Ishikawa (cell line): ENCODE data around the gene CPVL.
A peak's percentile ranks its signal among the peaks of the same experiment; 100 is the strongest.

Source experiments
- CEBPB ChIP-seq: IDR thresholded peaks from 2 replicates; pipeline ENCODE4 v1.6.1; 2012
- CREB1 ChIP-seq: IDR thresholded peaks from 2 replicates; pipeline ENCODE4 v1.6.1; 2012; ENCODE audit warnings: low read depth
- EGR1 ChIP-seq: IDR thresholded peaks from 2 replicates; pipeline ENCODE4 v1.6.1; 2012
- EP300 ChIP-seq: IDR thresholded peaks from 2 replicates; pipeline ENCODE4 v1.6.1; 2012; ENCODE audit warnings: borderline replicate concordance
- FOXM1 ChIP-seq: IDR thresholded peaks from 2 replicates; pipeline ENCODE4 v1.6.1; 2012; ENCODE audit warnings: low read depth, borderline replicate concordance
- NFIC ChIP-seq: IDR thresholded peaks from 2 replicates; pipeline ENCODE4 v1.6.1; 2012
- RAD21 ChIP-seq: IDR thresholded peaks from 2 replicates; pipeline ENCODE4 v1.6.1; 2012; ENCODE audit warnings: low read depth
- TAF1 ChIP-seq: IDR thresholded peaks from 2 replicates; pipeline ENCODE4 v1.6.1; 2012; ENCODE audit warnings: low read depth, mild to moderate bottlenecking
- TCF12 ChIP-seq: IDR thresholded peaks from 2 replicates; pipeline ENCODE4 v1.6.1; 2012; ENCODE audit warnings: low read depth
- TEAD4 ChIP-seq: IDR thresholded peaks from 2 replicates; pipeline ENCODE4 v1.6.1; 2012
- YY1 ChIP-seq: IDR thresholded peaks from 2 replicates; pipeline ENCODE4 v1.6.1; 2012; ENCODE audit warnings: low read depth
- ZBTB7A ChIP-seq: IDR thresholded peaks from 2 replicates; pipeline ENCODE4 v1.6.1; 2012; ENCODE audit warnings: low read depth
- TF ChIP-seq, protein P1 (sequence below): IDR thresholded peaks from 2 replicates; pipeline ENCODE4 v1.6.1; 2012; ENCODE audit warnings: low read depth, mild to moderate bottlenecking
- TF ChIP-seq, protein P2 (sequence below): IDR thresholded peaks from 2 replicates; pipeline ENCODE4 v1.6.1; 2012
- TF ChIP-seq, protein P3 (sequence below): IDR thresholded peaks from 2 replicates; pipeline ENCODE4 v1.6.1; 2012

Gene CPVL

DNA sequence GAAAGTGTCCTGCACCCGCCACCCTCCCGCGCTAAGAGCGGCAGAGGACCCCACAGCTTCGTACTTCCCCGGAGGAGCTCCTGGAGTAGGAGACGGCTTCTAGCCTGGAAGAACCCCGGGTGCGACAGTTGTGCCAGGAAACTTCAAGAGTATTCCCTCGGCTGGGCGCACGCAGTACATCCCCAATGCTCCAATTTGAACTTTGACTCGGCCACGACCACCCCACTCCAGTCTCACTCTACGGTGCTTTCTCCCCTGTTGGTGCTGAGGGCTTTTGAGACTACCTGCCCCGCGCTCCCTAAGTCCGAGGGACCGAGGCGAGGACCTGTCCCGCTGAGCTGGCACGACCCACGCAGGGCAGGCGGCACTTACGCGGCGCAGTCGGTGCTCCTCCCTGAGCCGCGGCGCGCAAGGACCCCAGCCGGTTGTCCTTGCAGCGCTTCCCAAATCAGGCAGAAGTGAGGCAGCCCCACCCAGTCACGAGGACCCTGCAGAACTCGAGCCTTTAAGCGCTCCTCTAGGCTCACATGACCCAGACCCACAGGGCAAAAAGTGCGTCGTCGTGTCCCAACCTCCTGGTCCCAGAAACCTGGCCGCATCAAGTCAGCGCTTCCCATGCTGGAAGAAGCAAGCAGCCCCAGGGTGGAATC, at the start of gene CPVL:
Gene CPVL (minus strand): TSS at position 481 of the 650 bp plus-strand sequence. CDS start 25,476 bp downstream, outside the sequence.
- no peak for TF ChIP-seq TEAD4
- no peak for TF ChIP-seq FOXM1
- no peak for TF ChIP-seq CEBPB
- no peak for TF ChIP-seq EP300
- TF ChIP-seq TAF1, result no peak
- TF ChIP-seq TCF12, result no peak
- TF ChIP-seq CREB1, result no peak
- no peak for TF ChIP-seq NFIC

DNA sequence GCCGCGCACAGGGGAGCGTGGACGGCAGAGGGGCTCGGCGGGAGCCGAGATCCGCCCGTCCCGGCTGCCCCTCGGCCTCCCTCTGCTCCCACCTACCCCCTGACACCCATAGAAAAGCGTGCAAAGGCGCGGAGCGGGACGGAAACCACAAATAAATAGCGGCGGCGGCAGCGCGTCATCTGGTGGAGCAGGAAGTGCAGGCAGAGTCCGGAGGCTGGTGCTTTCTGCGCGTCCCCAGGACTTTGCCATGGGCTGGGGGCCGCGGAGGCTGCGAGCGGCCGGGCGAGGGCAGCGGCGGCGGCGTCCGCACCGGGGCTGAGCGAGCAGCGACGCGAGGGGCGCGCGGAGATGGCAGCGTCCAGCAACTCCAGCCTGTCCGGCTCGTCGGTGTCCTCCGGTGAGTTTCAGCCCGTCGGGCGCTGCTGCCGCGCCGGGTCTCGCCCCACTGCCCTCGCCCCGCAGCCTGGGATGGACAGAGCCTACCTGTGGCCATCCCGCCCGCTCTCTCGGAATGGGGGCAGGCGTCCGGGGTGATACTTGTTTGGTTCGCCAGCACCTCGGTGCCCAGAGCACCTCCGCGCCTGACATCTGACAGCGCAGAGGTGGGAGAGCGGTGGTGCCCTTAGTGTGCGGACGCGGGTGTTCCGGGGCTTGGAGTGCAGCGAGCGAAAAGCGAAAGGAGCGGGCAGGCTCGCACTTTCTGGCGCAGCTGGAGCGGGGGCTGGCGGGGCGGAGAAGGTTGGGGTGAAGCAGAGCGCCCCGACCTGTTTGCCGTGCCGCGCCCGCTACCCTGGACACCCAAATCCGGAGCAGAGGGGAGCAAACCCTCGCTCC, 48.5 kb upstream of the CPVL start, which contains the start of gene CHN2:
Gene CHN2 (plus strand): TSS at position 182 of the 834 bp plus-strand sequence.
- TF ChIP-seq TCF12 (peak; percentile 5; the same call in 1 of the 2 replicates), EGR1 (no peak), YY1 (no peak), RAD21 (peak; percentile 14; the same call in 1 of the 2 replicates)

DNA sequence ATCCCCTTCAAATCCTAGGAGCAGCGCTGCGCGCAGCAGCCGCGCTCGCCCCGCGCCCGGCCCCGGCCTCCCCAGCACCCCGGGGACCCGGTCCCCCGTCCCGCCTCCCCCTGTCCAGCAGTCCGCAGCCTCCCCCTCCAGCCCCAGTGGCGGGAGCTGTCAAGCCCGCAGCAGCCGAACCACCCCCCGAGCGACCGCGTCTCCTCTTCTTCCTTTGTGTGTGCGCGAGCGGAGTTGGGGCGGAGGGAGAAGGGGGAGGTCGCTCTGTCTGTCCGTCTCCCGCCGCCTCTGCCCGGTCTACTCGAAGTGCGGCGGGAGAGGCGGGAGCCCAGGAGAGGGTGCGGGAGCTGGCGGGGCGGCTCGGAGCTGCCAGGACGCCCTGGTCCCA, 47.9 kb upstream of the CPVL start:
- TF ChIP-seq, protein P1, sequence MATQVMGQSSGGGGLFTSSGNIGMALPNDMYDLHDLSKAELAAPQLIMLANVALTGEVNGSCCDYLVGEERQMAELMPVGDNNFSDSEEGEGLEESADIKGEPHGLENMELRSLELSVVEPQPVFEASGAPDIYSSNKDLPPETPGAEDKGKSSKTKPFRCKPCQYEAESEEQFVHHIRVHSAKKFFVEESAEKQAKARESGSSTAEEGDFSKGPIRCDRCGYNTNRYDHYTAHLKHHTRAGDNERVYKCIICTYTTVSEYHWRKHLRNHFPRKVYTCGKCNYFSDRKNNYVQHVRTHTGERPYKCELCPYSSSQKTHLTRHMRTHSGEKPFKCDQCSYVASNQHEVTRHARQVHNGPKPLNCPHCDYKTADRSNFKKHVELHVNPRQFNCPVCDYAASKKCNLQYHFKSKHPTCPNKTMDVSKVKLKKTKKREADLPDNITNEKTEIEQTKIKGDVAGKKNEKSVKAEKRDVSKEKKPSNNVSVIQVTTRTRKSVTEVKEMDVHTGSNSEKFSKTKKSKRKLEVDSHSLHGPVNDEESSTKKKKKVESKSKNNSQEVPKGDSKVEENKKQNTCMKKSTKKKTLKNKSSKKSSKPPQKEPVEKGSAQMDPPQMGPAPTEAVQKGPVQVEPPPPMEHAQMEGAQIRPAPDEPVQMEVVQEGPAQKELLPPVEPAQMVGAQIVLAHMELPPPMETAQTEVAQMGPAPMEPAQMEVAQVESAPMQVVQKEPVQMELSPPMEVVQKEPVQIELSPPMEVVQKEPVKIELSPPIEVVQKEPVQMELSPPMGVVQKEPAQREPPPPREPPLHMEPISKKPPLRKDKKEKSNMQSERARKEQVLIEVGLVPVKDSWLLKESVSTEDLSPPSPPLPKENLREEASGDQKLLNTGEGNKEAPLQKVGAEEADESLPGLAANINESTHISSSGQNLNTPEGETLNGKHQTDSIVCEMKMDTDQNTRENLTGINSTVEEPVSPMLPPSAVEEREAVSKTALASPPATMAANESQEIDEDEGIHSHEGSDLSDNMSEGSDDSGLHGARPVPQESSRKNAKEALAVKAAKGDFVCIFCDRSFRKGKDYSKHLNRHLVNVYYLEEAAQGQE, result no peak
- TF ChIP-seq FOXM1, result no peak
- no peak for TF ChIP-seq CREB1
- no peak for TF ChIP-seq ZBTB7A
- TF ChIP-seq, protein P2, sequence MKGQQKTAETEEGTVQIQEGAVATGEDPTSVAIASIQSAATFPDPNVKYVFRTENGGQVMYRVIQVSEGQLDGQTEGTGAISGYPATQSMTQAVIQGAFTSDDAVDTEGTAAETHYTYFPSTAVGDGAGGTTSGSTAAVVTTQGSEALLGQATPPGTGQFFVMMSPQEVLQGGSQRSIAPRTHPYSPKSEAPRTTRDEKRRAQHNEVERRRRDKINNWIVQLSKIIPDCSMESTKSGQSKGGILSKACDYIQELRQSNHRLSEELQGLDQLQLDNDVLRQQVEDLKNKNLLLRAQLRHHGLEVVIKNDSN, result no peak
- TF ChIP-seq EGR1, result no peak
- TF ChIP-seq TCF12, result no peak

DNA sequence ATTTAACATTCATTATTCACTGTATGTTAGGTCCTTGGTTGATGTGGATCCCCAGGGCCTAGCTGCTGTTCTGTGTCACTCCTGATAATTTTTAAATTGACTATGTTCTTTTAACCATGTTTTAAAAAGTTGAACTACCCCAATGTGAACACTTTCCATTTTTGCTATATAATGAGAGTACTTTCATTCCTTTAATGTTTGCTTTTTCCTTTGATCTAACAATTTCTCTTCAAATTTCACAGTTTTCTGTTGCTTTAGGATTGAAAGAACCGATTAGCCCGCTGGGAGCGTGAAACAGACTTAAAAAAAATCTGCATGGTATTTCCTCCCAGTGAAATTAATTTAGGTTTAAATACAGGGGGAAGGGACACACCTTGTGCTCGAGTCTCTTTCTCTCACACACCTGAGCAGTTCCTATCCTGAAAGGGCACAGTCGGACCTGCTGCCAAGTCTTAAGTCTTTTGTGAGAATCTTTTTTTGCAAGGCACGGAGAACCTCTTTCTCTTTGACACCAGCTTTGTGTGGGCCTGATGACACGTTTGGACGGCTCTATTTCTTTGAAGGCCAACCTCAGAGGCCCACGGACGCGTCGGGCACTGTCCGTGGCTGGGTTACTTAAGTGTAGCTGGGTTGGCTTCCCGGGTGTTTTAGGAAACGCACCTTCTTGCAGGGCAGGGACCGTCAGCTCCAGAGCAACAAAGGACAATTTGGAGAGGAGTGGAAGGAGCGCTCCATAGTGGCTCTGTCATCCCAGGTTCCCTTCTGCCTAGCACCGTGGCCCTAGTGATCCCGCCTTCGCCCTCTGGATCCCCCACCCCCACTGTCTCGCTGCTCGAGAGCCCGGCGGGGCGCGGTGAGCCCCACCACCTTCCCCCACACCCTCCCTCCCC, 47.2 kb upstream of the CPVL start:
- TF ChIP-seq ZBTB7A (no peak), EP300 (no peak), YY1 (no peak), TCF12 (no peak), EGR1 (no peak), CREB1 (no peak), RAD21 (no peak), CEBPB (no peak), TEAD4 (no peak), FOXM1 (no peak), TAF1 (no peak), NFIC (no peak)
- TF ChIP-seq, protein P3, sequence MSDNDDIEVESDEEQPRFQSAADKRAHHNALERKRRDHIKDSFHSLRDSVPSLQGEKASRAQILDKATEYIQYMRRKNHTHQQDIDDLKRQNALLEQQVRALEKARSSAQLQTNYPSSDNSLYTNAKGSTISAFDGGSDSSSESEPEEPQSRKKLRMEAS, result no peak
- TF ChIP-seq, protein P2, result no peak
- TF ChIP-seq, protein P1, result no peak

DNA sequence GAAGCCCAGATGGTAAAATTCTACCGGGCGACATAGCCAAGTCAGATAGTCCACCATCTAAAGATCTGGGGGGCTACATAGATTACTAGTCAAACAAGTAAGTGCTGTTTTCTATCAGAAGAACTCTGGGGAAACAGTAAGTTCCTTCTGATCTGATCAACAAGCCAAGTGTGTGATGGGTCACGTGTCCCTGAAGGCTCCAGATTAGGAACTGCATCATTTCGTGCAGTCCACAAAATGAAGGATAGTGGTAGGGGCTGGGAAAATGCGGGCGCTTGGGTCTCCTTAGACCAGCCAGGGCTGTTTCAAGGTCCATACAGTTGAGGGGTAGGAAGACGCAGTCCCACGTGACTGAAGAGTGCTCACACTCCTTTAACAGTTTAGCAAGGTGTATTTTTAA, 46.5 kb upstream of the CPVL start:
- TF ChIP-seq, protein P2, result no peak
- TF ChIP-seq, protein P1, result no peak
- TF ChIP-seq CEBPB (no peak), RAD21 (no peak), TEAD4 (no peak)
- TF ChIP-seq, protein P3, result no peak
